Neural cell (in vitro differentiated cells): ENCODE results near the gene CERS1. TPM values are rescaled to one million over a fixed set of nuclear protein-coding genes. Genes with fewer than 3 reads are reported as not detected.

Experiments
- H2AFZ ChIP-seq: fragments of 200-600, 300-800 bp; sonication (generic), shearing (Covaris generic); 2 replicates; pipeline ENCODE4 v1.6.0; 2014; ENCODE audit warnings: low read depth, mild to moderate bottlenecking, antibody characterized with exemption, low read length, moderate library complexity
- H3F3A ChIP-seq: fragments of 200-600 bp; shearing (Covaris generic); 2 replicates; pipeline ENCODE4 v1.6.1; 2016; ENCODE audit warnings: mild to moderate bottlenecking, moderate library complexity, mixed read lengths, antibody characterized with exemption, low read length; ENCODE audit not compliant: insufficient read depth, poor library complexity, severe bottlenecking
- H3K27ac ChIP-seq: fragments of 200-600, 300-800 bp; sonication (generic), shearing (Covaris generic); 2 replicates; pipeline ENCODE4 v1.5.1; 2014; ENCODE audit warnings: mild to moderate bottlenecking, low read length, moderate library complexity
- H3K27me3 ChIP-seq: fragments of 300-800, 200-600 bp; sonication (generic), shearing (Covaris generic); 2 replicates; pipeline ENCODE4 v1.6.0; 2014; ENCODE audit warnings: mild to moderate bottlenecking, low read depth, low read length, moderate library complexity; ENCODE audit not compliant: insufficient read depth
- H3K36me3 ChIP-seq: fragments of 300-800, 200-600 bp; sonication (generic), shearing (Covaris generic); 2 replicates; pipeline ENCODE4 v1.5.1; 2014; ENCODE audit warnings: mild to moderate bottlenecking, antibody characterized with exemption, low read length, moderate library complexity; ENCODE audit not compliant: insufficient read depth
- H3K4me2 ChIP-seq: fragments of 300-800, 200-600 bp; sonication (generic), shearing (Covaris generic); 2 replicates; pipeline ENCODE4 v1.6.0; 2014; ENCODE audit warnings: mild to moderate bottlenecking, low read length
- H3K4me3 ChIP-seq: fragments of 300-800, 200-600 bp; sonication (generic), shearing (Covaris generic); 2 replicates; pipeline ENCODE4 v1.5.1; 2014; ENCODE audit warnings: mild to moderate bottlenecking, low read length, moderate library complexity
- H3K79me2 ChIP-seq: fragments of 200-600 bp; shearing (Covaris generic); replicated peaks from 2 replicates; pipeline ENCODE4 v1.6.0; 2014; ENCODE audit warnings: mild to moderate bottlenecking, low read length, moderate library complexity; ENCODE audit not compliant: insufficient read depth
- H3K9ac ChIP-seq: fragments of 300-800, 200-600 bp; sonication (generic), shearing (Covaris generic); 2 replicates; pipeline ENCODE4 v1.6.1; 2016; ENCODE audit warnings: mild to moderate bottlenecking, low read length, mixed read lengths
- H3K9me2 ChIP-seq: fragments of 200-600 bp; shearing (Covaris generic); 2 replicates; pipeline ENCODE4 v1.6.1; 2016; ENCODE audit warnings: mild to moderate bottlenecking, low read length, mixed read lengths; ENCODE audit not compliant: insufficient read depth
- H3K9me3 ChIP-seq: fragments of 200-600, 300-800 bp; sonication (generic), shearing (Covaris generic); 2 replicates; pipeline ENCODE4 v1.6.1; 2016; ENCODE audit warnings: mild to moderate bottlenecking, mixed run types, low read length, moderate library complexity, mixed read lengths
- H4K20me1 ChIP-seq: fragments of 200-600 bp; shearing (Covaris generic); 2 replicates; pipeline ENCODE4 v1.6.1; 2016; ENCODE audit warnings: mild to moderate bottlenecking, mixed run types; ENCODE audit not compliant: insufficient read depth
- CTCF ChIP-seq: fragments of 450-650 bp; IDR thresholded peaks from 2 replicates; pipeline ENCODE4 v1.5.1; 2014; ENCODE audit warnings: antibody characterized with exemption, mild to moderate bottlenecking, moderate library complexity; ENCODE audit not compliant: poor library complexity, severe bottlenecking
- EP300 ChIP-seq: fragments of 450-650 bp; conservative IDR thresholded peaks from 2 replicates; pipeline ENCODE4 v1.6.1; 2014; ENCODE audit warnings: antibody characterized with exemption, mild to moderate bottlenecking, moderate library complexity; ENCODE audit not compliant: poor library complexity, severe bottlenecking
- EZH2 ChIP-seq: fragments of 200-600, 300-800 bp; shearing (Covaris generic), sonication (generic); IDR thresholded peaks from 2 replicates; pipeline ENCODE4 v1.6.1; 2014; ENCODE audit warnings: antibody characterized with exemption, low read length, borderline replicate concordance, mild to moderate bottlenecking; ENCODE audit not compliant: insufficient read depth, poor library complexity, severe bottlenecking
- MXI1 ChIP-seq: fragments of 450-650 bp; conservative IDR thresholded peaks from 2 replicates; pipeline ENCODE4 v1.6.1; 2014; ENCODE audit warnings: antibody characterized with exemption, mild to moderate bottlenecking; ENCODE audit not compliant: poor library complexity, severe bottlenecking
- POLR2AphosphoS5 ChIP-seq: IDR thresholded peaks from 2 replicates; pipeline ENCODE4 v1.6.1; 2012
- RAD21 ChIP-seq: fragments of 450-650 bp; conservative IDR thresholded peaks from 2 replicates; pipeline ENCODE4 v1.6.1; 2014; ENCODE audit warnings: antibody characterized with exemption, mild to moderate bottlenecking, moderate library complexity
- REST ChIP-seq: IDR thresholded peaks from 2 replicates; pipeline ENCODE4 v1.6.1; 2012; ENCODE audit warnings: borderline replicate concordance
- SMC3 ChIP-seq: fragments of 450-650 bp; conservative IDR thresholded peaks from 2 replicates; pipeline ENCODE4 v1.6.1; 2014; ENCODE audit warnings: antibody characterized with exemption, mild to moderate bottlenecking, moderate library complexity; ENCODE audit not compliant: poor library complexity
- TAF1 ChIP-seq: IDR thresholded peaks from 2 replicates; pipeline ENCODE4 v1.6.1; 2012; ENCODE audit warnings: low read depth
- polyA plus RNA-seq: library from polyadenylated mRNA; depleted of rRNA; stranded (reverse); fragments of >200 nt; gene quantifications from 2 replicates; pipeline ENCODE4 v1.2.3, GENCODE V29; 2014

CERS1 gene
- polyA plus RNA-seq, 1 donor from 2014 or later: 19.1 TPM

GRCh38 chr19:18841400-18841799, 54.6 kb downstream of the CERS1 start:
- Histone ChIP-seq H3K9me2 (no peaks in the 10 kb centered on the region), H3K4me3 (no peak overlapping the region), H3K27ac (no peak overlapping the region), H3K36me3 (no peaks in the 10 kb centered on the region), H3K79me2 (peaks cover 38% of the 10 kb centered on the region), H3K27me3 (no peaks in the 10 kb centered on the region), H3K9me3 (no peaks in the 10 kb centered on the region), H2AFZ (no peak overlapping the region), H3K9ac (no peak overlapping the region), H3F3A (no peaks in the 10 kb centered on the region), H4K20me1 (peaks cover 5% of the 10 kb centered on the region), H3K4me2 (no peak overlapping the region)
- no peak for TF ChIP-seq MXI1
- TF ChIP-seq EZH2: no peak
- TF ChIP-seq REST: no peak
- no peak for TF ChIP-seq SMC3
- no peak for TF ChIP-seq CTCF
- no peak for TF ChIP-seq RAD21
- no peak for TF ChIP-seq POLR2AphosphoS5

GRCh38 chr19:18840288-18841267, 55.4 kb downstream of the CERS1 start:
- Histone ChIP-seq H4K20me1 (peaks cover under 1% of the 10 kb centered on the region), H3K9me3 (no peaks in the 10 kb centered on the region), H3K36me3 (no peaks in the 10 kb centered on the region), H3F3A (no peaks in the 10 kb centered on the region), H2AFZ (no peak overlapping the region), H3K4me3 (no peak overlapping the region), H3K27me3 (no peaks in the 10 kb centered on the region), H3K79me2 (peaks cover 46% of the 10 kb centered on the region), H3K9me2 (no peaks in the 10 kb centered on the region), H3K4me2 (no peak overlapping the region), H3K27ac (no peak overlapping the region), H3K9ac (no peak overlapping the region)
- TF ChIP-seq EZH2 (no peak), CTCF (no peak), REST (no peak), RAD21 (no peak), EP300 (no peak), MXI1 (no peak), POLR2AphosphoS5 (no peak), TAF1 (no peak), SMC3 (no peak)
